GM21528 (cell line): ENCODE measurements around the gene PRKAG1.

ENCODE experiments used
- ATAC-seq: cut with Tn5 transposase; IDR thresholded peaks from one replicate; pipeline ENCODE4 v1.9.1; 2021; ENCODE audit warnings: mild to moderate bottlenecking, moderate library complexity; ENCODE audit not compliant: unreplicated experiment, low FRiP score

PRKAG1 gene

DNA sequence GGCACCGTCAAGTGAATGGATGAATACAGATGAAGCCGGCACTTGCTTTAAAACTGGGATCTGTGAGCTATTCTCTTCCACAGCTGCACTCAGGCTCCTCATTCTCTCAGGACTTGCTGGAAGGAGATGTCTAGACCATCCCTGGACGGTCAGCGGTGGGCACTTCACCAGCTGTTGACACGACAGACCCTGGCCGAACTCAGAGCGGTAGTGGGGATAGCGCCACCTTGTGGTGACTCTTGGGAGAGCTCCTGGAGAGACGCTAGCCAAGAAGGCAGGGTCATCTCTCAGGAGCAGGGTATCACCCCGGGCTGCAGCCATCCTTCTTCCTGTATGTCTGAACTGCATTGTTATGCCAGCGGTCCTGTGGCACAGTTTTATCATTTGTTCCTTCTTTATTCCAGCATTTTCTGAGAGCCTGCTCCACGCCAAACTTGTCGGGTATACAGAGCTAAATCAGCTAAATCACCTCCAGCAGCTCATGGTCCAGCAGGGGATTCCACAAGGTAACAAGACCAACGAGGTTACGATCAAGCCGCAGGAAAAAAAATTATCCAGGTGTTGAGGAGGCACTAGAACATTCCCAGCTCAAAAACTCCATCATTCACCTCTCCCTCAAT is 30.4 kb downstream of the PRKAG1 start:
- no peak for ATAC-seq

DNA sequence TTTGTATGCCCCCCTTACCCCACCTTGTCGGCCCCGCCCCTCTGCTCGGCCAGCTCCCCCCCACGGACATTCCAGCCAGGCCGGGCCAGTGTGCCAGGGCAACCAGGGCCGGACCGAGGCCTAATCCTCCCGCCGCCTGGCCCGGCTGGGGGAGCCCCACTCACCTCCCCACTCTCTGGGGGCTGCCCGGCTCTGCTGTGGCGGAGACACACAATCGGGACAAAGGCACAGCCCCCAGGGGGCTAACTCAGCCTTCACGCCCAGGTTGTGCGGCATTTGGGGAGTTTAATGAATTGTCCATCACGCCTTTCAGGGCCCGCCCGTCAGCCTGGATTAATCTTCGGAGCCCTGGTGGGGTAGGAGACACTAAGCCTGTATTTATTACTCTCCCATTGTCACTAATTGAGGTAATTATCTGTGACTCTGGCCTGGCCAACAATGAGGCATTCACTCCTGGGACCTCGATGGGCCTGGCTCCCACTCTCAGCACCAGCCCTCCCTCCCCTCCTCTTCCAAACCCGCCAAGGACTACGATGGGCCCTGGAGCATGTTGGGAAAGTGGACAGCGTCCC is 31.8 kb downstream of the PRKAG1 start:
- no peak for ATAC-seq

DNA sequence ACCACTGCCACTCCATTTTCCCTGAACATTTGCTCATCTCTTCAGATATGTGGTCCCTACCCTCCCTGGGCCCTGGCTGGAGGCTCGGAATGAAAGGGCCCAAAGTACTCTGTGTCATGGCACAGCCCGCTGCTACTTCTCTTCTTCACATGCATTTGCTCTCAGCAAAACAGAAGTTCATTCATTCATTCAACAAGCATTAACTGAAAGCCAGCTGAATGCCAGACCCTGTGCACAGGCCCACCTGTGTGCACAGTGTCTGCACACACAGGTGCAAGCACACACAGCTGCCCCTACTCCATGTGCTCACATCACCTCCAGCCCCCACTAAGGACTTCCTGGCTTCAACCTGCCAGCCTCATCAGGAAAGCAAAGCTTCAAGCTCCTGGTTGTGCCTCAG is 32.7 kb downstream of the PRKAG1 start:
- no peak for ATAC-seq

DNA sequence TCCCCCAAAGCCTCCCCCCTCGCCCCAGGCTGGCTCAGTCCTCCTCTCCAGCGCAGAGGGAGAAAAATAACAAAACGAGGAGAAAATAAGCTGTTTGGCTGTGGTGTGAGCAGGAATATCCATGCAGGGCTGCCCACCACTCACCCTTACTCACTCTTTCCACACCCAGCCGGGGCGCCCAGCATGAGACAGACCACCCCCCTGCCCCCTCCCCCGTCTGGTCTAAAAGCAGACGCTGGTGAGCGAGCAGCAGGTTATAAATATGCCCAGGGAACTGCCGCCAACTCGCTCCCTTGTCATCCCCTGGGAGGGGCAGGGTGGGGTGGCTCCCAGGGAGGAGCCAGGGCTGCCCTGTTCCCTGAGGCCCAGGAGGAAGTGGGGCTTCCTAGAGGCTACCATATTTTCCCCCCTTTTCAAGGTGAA is 33.1 kb downstream of the PRKAG1 start:
- ATAC-seq: no peak

DNA sequence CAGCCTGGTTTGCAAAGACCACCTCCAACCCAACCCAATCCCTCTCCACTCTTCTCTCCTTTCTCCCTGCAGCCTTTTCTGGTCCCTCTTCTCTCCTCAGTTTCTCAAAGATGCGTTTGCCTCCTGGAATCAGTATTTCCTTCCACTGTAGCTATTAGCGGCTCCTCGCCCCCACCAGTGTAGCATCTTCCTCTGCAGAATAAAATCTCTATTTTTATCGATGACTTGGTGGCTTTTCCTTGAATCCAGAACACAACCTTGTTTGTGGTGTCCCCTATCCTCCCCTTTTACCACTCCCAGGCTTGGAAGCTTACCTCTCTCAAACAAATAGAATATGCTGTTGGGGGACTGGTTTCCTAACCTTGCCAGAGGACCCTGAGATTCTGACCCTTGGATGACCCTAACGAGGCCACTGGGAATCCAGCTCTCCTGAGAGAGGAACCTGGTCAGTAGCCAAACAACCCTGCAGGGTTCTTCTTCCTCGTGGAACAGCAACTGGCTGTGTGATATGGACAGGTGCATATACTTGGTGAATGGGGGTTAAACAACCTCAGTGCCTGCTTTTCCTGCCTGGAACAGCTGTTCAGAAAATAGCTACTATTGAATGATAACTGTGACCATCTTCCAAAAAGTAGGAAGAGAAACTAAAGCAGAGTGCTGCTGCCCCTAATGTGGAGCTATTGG is 36.0 kb downstream of the PRKAG1 start:
- no peak for ATAC-seq

DNA sequence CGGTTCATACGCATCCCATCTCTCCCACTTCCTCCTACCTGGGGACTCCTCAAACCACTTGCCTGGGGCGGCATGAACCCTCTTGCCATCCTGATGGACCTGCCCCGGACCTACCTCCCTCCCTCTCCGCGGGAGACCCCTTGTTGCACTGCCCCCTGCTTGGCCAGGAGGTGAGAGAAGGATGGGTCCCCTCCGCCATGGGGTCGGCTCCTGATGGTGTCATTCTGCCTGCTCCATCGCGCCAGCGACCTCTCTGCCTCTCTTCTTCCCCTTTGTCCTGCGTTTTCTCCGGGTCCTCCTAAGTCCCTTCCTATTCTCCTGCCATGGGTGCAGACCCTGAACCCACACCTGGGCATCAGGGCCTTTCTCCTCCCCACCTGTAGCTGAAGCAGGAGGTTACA is 36.8 kb downstream of the PRKAG1 start:
- no peak for ATAC-seq

DNA sequence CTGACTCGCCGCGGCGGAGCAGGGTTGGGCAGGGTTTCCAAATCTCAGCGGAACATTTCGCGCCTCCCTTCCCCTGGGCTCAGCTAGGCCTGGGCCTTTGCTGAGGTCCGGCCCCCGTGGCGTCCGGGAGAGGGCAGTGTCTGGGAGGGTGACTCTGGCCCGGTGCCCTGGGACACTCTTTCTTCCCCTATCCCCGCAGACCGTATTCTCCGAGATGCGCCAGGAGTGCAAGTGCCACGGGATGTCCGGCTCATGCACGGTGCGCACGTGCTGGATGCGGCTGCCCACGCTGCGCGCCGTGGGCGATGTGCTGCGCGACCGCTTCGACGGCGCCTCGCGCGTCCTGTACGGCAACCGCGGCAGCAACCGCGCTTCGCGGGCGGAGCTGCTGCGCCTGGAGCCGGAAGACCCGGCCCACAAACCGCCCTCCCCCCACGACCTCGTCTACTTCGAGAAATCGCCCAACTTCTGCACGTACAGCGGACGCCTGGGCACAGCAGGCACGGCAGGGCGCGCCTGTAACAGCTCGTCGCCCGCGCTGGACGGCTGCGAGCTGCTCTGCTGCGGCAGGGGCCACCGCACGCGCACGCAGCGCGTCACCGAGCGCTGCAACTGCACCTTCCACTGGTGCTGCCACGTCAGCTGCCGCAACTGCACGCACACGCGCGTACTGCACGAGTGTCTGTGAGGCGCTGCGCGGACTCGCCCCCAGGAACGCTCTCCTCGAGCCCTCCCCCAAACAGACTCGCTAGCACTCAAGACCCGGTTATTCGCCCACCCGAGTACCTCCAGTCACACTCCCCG is 37.4 kb downstream of the PRKAG1 start:
- ATAC-seq: no peak

DNA sequence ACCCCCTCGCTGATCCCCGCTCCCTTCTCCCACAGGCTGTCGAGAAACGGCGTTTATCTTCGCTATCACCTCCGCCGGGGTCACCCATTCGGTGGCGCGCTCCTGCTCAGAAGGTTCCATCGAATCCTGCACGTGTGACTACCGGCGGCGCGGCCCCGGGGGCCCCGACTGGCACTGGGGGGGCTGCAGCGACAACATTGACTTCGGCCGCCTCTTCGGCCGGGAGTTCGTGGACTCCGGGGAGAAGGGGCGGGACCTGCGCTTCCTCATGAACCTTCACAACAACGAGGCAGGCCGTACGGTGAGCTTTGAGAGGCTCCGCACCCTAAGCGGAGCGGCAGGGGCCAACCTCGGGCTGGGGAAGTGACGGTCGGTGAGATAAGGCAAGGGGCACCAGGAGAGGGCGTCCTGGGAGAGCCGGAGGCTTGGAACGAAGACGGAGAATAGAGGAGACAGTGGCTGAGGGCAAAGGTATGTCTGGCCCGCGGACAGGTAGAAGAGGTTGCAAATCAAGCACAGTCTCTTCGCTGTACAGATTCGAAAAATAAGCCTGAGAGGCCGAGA is 38.1 kb downstream of the PRKAG1 start:
- ATAC-seq: no peak

DNA sequence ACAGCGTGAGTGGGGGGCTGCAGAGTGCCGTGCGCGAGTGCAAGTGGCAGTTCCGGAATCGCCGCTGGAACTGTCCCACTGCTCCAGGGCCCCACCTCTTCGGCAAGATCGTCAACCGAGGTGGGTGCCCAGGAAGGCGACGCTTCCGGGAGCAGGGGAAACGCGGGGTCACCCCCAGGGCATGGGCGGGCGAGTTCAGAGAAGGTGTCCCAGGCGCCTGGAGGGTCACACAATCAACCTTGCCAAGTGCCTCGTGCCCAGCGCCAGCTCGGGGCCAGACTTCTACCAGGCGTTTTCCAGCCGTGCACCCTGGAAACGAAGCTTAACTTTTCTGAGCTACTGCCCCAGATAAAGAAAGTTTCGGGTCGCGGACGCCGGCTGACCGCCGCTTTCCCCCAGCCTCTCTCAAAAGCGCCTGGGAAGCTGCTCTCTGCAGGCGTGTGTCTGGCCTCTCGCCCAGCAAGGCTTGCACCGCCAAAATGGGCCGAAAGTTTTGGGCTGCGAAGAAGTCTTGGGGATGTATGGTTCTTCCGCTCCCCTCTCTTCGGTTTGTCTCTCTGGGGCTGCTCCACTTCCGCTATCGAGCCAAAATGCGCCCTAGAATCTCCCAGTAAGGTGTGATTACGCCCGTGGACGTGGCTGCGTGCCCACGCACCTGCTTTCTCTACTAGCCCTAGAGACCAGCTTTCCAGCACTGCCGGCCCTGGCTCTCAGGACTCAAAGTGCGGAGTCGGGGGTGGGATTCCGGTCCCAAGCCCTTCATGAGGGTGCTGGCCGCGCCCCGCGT is 38.8 kb downstream of the PRKAG1 start:
- no peak for ATAC-seq

DNA sequence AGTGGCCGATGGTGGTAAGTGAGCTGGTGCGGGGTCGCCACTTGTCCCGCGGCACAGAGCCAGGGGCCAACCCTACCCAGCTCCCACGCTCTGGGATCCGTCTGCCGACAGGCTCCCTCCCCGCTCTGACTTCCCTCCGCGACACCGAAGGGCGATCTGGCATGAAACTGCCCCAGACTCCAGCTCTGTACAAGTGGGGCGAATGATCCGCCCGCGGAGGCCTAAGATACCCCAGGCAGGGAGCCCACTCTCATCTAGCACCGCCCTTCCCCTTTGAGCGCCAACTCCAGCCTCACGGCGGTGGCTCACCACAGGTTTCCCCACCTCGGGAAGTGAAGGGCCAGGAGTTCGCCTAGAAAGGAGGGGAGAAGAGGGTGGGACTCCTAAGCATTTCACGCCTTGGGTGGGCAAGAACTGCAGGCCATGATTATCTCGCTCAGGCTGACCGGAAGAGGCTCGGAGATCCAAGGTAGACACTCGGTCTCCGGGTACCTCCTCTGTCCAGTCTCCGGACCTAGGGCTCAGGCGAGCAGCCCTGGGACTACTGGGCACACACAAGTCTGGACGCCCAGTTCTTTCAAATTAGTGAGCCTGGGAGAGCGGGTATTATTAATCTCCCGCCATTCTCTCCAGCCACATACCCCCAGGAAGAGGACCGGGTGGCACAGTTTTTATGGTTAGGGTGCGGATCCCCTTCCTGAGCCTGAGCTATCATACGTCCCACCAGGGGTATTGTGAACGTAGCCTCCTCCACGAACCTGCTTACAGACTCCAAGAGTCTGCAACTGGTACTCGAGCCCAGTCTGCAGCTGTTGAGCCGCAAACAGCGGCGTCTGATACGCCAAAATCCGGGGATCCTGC is 39.6 kb downstream of the PRKAG1 start:
- ATAC-seq: no peak

DNA sequence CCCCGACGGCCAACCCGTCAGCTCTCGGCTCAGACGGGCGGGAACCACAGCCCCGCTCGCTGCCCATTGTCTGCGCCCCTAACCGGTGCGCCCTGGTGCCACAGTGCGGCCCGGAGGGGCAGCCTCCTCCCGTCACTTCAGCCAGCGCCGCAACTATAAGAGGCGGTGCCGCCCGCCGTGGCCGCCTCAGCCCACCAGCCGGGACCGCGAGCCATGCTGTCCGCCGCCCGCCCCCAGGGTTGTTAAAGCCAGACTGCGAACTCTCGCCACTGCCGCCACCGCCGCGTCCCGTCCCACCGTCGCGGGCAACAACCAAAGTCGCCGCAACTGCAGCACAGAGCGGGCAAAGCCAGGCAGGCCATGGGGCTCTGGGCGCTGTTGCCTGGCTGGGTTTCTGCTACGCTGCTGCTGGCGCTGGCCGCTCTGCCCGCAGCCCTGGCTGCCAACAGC is 40.3 kb downstream of the PRKAG1 start, which contains the start of gene WNT1:
WNT1 (plus strand) TSS at position 32 of the 450 bp plus-strand sequence; CDS start at position 361, 329 bp downstream.
- ATAC-seq: no peak

DNA sequence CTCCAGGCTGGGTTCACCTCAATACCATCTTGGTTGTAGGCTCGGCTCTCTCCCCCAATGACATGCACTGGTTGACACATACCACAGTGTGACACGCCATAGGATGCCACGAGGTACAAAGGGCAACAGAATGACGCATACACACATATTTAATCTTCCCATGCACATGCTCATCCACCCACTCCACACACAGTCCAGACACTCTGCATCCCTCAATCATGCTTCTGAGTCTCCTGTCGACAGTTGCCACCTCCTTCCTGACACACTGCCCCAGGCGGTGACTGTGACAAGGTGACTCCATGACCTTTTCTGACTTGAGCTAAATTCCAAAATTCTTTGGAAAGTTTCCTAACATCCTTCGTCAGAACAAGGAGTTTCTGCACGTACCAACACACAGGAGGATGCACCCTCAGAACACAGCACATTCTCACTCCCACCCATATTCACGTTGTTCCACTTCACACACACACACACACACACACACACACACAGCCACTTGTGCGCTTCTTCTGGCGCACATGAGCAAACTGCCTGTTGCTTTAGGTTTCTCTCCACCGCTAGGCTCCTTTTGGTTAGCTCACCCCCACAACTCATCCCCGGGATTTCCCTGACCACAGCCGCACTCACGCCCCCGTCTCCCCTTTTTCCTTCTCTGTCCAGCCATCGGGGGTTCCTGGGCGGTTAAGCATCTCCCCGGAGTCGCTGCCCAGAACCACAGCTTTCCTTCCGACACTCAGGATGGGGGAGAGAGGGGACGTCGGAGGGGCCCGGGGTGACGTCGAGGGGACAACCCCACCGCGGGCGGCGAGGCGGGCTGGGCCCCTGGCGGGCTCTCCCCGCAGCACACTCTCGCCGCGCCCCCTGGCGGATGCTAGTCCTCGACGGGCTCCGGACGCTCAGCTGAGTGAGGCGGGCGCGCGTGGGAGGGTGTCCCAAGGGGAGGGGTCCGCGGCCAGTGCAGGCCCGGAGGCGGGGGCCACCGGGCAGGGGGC is 41.0 kb downstream of the PRKAG1 start:
- no peak for ATAC-seq

DNA sequence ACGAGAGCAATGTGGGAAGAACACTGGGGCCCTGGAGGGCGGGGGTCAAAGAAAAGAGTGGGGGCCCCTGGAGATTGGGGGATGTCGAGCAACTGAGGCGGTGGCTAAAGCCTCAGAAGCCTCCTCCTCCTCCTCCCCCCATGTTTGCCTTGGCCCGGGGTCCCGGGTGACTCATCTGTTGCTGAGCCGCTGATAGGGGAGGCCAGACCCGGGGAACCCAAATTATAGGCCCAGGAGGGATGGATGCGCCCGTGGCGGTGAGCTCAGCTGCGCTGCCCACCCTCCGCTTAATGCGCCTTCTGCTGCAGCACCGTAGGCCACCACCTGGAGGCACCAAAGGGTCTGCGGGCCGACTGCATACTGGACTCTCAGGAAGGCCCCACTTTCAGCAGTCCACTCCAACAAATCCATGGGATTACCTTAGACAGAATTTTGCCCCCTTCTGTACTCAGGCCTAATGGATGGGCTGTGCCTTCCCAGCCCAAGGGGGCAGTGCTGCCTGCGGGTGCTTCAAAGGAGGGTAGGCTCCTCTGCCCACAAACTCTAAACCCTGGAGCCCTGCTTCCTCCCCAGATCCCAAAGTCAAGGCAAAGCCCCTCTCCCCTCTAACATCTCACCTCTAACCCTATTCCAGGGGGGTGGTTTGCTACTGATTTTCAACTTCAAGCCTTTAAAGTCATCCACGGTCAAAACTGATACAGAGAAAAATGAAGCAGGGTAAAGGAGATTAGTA is 44.5 kb downstream of the PRKAG1 start:
- ATAC-seq: no peak

DNA sequence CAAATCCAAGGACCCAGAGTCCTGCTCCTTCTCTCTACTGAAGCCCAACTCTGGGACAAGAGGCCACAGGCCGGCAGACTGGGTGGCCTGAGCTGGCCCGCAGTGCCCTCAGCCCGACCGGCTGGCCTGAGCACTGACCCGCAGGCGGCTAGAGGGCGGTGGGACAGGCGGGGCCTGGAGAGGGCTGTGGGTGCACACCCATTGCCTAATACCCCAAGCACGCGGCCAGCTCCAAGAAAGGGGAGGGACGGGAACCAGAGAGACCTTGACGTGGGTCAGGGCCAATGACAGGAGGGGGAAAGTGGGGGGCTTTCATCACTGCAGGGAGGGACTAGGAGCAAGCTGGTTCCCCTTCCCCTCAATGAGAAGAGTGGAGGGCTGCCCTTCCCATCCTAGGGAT is 45.0 kb downstream of the PRKAG1 start:
- ATAC-seq: no peak

DNA sequence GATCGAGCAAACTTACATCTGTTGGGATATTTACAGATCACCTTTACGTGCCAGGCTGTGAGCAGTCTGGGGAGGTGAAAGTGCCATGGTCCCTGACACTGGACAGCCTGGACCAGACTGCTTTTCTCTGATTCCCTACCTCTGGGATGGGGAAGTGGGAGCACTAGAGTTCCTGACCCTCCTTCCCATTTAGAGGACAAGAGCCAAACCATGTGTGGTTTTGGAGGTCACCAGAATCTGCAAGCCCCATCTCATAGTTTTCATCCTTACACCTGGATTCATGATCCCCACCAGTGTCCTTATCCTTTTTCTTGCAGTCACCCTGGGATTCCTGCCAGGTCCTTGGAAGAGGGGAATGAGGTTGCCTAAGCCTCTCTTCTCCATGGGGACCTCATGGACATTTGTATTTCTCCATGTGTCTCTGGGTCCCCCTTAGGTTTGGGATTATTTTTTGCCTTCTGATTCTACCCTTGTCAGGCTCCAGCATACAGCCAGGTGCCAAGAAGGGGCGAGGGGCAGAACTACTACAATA is 45.6 kb downstream of the PRKAG1 start:
- ATAC-seq: no peak

DNA sequence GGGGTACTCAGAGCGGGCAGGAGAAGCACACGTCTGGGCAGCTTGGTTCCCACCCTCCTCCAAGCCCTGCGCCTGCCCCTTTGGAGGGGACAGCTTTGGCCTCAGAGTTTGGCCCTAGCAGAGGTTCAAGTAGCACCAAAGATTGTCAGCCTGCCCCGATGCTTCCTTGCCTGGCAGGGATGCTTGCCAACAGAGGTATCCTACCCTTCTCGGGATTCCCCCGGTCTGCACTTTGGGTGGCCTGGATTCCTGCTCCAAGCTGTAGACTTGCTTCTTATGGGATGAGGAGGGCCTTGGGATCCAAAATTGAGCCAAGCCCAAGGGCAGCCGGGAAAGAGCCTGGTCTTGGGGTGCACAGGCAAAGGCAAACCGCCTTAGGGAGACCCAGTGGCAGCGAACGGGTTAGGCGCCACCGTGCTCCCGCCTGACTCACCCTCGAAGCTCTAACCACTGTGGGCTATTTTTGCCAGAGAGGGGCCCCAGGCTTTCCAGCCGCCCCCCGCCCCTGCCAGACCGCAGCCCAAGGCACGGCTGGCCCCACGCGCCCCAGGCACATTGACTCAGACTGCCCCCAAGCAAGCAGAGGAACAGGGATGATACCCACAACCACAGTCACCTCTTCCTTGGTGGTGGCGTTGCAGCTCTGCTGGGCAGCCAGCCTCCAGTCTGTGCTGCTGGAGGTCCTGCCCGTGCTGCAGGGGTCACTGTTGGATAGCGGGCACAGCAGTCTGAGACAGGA is 46.2 kb downstream of the PRKAG1 start:
- ATAC-seq: no peak
